Activated naive CD8-positive, alpha-beta T cell treated with anti-CD3 and anti-CD28 coated beads, Interleukin-2, amount 50 U/mL, for 16 hours (primary cell): ENCODE measurements around the gene EID1.

Experiments used
- DNase-seq: peaks from one replicate; pipeline ENCODE4 v3.0.0-alpha.2; 2020; ENCODE audit warnings: low read depth, low spot score

EID1 gene

DNA sequence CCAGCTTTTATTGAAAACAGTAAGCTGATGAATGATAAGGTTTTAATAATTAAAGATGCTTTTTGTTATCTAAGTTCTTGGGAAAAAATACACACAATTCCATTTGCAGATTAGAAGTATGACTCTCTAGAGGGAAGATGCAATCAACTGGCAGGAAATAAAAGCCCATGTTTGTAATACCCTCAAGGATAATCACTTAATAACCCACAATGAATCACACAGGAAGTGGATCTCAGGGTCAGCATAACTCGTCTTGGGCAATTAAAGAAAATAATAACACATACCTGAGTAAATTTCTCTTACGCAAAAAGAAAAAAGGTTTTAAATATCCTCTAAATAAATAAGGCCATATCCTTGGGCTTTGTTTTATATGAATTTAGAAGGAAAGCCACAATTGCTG lies 9.4 kb upstream of the EID1 start:
- DNase-seq = no peak

DNA sequence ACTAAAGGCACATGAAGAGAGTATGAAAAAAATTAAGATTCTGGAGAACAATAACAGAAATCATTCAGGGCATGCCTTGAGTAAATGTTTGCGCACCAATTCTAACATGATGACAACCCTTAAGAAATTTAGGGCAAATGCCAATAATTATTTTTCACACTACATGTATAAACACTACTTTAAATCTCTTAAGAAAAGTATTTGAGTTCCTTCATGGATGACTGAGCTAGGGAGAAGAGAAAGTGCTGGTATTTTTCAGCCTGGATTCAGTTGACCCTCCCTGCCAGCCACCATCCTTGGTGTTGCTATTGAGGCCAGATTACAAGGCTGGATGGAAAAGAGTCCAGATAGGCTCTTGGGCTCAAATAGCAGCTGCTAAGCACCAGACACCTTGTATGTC lies 8.0 kb upstream of the EID1 start:
- no peak for DNase-seq

DNA sequence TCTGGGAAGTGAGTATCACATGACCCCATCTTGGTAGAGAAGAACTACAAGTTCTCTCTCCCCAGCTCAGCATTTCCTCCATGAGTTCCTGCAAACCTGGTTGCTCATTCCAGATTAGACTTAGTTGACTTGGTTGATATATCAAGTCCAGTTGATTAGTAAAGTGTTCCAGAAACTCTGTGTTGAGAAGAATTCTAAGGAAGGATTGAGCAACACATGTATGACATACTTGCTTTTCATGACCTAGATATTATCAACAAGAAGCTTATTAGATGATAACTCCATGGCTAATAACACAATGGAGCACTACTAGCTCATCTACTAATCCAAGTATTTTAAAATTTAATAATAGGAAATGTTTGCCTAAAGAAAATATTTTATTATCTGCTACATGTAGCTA lies 6.4 kb upstream of the EID1 start:
- DNase-seq = no peak

DNA sequence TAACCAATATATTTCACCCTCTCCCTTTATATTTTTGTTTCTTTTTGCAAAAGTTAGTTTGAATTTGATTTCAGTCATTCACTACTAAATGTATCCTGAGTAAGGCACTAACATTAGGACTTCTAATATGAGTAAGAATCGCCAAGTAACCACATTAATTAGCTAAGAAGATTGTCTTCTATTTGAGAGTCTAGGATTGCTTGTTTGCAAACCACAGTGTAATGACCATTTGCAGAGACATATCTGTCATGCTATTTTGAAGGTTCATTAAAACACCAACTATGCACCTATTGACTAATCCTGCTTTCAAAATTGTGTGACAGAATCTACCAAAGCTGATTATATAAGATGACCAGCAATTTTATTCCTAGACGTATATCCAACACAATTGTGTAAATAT lies 5.3 kb upstream of the EID1 start:
- no peak for DNase-seq

DNA sequence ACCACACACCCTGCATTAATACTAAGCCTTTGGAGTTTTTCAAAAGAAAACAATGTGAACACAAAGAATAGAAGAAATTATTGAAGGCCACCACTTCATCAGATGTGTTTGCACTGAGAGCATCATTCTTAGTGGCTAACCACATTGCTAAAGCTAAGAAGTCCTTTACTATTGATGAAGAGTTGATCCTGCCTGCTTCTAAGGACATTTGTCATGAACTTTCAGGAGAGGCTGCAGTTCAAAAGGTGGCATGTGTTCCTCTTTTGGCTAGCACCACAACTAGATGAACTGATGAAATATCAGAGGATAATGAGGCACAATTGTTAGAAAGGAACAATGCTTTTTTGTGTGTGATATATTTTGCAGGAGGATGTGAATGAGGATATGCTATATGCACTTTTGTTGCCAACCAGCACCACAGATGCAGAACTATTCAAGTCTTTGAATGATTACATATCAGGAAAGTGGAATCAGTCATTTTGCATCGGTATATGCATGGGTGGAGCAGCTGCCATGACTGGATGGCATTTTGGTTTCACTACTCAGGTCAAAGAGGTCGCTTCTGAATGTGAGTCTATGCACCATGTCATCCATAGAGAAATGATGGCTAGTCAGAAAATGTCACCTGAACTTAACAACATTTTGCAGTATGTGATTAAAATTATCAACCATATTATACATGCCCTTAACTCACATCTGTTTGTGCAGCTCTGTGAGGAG lies 2.5 kb upstream of the EID1 start:
- DNase-seq = no peak

DNA sequence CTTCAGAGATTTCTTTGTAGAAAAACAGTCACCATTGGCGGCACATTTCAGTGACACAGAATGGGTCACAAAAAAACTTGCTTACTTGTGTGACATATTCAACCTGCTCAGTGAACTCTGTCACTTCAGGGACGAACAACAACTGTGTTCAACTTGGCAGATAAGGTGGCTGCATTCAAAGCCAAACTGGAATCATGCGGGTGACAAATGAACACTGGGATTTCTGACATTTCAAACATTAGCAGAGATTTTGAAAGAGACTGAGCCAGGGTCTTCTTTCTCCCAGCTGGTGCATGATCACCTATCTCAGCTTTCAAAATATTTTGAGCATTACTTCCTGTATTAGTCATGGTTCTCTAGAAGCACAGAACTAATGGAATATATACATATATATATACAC lies 1.9 kb upstream of the EID1 start:
- DNase-seq = no peak

DNA sequence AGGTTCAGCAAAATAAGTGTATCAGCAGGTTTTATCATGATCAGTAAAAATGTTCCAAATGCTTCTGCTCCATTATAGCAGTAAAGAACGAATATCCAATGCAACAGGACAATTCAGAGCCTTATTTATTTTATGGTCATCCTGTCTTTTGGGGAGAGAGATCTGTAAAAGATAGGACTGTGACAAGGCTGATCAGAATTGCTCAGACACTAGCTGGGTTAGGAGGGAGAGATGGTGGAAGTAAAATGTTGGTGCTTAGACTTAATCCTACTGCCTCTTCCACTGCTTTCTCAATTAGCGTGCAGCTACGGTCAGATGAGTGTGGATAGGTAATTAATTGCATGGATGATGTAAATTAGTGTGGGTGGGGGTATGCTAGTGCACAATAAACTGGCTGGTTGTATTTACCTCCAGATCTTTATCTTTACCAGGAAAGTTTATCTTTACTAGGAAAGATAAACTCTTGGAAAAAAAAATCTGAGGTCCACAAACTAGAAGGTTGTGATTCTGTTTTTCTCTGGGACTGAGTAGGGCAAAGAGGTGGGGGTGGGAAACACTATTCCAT lies 2.2 kb downstream of the EID1 start:
- DNase-seq = no peak

DNA sequence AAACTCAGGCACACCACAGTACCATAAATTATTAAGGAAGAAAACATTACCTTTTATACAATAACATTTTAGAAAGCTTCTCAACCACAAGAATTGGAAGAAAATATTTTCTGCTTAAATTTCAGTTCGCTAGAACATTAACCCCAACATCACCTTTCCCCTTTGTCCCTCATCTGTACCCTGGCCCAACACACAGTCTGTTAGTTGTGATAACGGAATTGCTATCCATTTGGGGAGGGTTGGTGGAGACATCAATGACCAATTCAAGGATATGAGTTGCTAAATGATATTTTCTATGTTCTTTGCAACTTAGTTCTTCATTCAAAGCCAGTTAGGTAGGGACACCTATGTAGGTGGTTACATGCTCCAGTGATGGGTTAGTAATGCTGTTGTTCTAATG lies 5.8 kb downstream of the EID1 start:
- no peak for DNase-seq

DNA sequence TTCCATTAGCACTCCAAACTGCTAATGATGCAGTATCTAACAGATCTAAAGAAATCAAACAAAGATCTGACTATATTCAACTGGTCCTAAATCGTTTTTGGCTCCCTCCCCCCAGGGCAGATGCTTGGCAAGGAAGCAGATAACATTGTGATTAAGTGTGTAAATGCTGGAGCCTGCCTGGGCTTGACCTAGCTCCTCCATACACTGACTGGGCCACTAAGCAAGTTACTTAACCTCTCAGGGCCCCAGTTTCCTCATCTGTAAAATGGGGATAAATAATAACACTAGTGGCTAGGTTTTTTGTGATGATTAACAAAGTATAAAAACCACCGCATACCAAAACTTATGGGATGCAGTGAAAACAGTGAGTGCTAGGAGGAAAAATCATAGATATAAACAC lies 9.2 kb downstream of the EID1 start:
- no peak for DNase-seq

DNA sequence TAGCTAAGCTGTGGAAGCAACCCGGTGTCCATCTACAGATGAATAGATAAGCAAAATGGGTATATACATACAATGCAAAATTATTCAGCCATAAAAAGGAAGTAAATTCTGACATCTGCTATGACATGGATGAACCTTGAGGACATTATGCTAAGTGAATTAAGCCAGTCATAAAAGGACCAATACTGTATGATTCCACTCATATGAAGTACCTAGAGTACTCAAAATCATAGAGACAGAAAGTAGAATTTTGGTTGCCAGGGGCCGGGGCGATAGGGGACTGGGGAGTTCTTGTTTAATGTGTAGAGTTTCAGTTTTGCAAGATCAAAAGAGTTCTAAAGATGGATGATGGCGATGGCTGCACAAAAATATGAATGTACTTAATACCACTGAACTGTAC lies 10.3 kb downstream of the EID1 start:
- DNase-seq = no peak

DNA sequence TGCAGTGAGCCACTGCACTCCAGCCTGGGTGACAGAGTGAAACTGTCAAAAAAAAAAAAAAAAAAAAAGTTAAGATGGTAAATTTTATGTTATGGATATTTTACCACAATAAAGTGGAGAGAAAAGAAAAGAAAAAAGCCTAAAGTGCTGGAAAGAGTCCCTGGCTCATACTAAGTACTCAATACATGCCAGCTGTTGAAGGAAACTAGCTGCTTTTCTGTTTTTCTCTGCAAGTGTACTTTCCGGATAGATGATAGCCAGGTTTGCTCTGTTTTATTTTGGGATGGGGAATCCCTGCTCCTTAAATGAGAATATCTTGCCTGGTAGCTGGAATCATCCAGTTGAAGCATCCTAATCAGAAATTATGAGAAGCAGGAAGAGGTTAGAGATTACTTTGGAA lies 10.9 kb downstream of the EID1 start:
- no peak for DNase-seq

DNA sequence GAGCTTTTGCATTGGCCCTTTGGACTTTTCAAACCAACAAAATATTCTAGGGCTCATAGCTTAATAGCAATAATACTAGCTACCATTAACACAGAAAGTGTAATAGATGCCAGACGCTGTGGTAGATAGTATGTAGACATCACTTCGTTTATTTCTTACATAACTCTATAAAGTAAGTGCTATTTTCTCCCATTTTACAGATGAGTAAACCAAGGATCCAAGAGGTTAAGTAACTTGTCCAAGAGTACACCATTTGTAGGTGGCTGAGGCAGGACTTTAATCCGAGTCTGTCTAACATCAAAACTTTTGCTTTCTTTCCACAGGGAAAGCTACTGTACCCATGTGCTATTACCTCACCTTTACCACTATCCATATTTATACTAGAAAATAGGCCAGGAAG lies 12.0 kb downstream of the EID1 start:
- DNase-seq = no peak

DNA sequence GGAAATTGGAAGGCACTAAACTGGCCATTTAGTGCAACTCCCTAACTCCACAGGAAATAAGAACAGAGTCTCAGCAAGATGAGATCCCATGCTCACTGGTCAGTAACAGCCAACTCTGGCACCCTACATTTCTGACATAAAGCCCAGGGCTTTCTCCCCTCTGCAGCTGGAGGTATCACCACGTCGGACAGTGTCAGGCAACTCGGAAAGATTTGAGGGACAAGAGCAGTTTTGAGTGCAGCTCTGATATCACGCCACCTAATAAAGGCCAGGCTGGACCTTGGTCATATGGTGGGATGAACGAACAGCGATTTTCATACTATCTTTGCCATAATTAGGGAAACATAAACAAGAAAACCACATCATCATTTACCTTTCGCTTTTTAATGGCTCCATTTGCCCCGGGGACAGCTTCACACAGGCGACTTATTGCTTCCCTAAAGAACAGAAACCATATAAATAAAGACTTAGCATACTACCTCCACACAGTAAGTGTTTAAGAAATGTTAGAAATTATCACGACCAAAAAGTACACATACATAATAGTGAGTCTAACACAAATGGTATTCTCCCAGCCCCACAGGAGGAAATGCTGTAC lies 12.5 kb downstream of the EID1 start:
- no peak for DNase-seq

DNA sequence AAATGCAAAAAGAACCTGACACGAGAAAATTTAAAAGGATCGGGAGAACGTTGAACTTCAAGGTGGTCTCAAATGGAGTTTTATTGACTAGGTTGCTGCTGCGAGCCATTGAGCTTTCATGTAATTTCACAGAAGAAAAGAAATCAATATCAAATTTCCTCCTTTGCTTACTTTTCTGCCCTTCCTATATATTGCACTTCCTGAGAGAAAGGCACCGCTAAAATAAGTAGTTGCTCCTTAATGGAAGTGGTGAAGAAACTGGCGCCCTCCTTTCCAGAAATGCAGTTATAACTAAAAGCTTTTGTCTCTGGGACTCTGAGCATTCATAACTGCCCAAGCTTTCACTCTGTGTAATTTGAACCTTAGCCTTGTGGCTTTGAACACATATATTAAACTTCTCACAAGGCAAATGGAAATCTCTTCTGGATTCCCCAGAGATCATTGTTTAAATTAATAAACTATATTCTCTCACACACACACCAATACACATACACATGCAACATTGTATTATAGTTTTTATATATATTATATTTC lies 13.4 kb downstream of the EID1 start:
- no peak for DNase-seq

DNA sequence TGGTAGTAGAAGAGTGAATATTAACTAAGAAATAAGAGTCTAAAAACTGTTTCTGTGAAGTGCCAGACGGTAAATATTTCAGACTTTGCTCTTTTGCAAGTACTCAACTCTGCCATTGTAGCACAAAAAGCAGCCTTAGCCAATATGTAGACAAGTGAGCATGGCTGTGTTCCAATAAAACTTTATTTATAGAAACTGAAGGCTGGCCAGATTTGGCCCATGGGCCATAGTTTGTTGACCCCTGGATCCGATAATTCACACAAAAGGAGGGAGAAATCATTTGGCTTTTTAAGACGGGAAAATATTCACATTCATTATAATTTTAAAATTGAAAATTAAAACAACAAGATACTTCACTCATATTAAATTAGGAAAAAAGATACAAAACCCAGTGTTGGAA lies 15.4 kb downstream of the EID1 start:
- DNase-seq = no peak

DNA sequence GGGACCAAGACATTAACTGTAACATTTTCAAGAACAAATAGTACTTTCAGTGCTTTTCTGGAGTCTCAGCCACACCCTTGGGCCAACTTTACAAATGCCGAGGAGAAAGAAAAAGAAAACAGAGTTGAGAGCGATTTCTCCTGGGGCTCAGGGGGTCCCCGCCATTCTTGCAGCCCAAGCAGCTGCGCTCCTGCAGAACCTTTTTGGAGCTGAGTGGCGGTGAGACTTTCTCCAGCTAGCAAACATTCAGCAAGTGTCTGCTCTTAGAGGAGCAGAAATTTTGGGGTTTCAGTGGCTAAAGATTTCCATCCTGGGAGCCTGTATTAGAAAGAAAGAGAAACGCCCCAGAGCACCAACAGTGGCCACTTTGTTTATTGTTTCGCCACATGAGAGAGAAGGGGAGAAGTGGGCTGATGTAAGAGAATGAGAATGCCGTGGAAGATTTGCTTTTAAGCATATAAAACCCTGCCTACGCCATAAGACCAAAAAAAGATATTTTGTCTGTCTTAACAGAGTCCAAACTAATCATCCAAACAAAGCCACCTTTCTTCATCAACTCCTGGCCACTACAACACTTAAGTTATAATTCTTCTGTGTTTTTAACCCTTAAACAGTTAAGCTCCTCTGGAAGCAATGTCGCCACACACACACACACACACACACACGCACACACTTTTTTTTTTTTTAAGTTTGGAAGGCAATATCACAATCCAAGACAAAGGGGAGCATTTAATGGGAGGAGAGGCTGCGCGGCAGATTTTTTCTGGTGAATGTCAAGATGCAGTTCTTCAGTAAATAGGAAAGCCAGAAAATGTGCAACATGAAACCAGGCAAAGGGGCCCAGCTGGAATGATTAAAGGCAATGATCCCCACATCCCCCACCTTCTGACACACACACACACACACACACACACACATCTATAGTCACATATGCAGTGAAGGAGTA lies 19.2 kb downstream of the EID1 start:
- DNase-seq = no peak

DNA sequence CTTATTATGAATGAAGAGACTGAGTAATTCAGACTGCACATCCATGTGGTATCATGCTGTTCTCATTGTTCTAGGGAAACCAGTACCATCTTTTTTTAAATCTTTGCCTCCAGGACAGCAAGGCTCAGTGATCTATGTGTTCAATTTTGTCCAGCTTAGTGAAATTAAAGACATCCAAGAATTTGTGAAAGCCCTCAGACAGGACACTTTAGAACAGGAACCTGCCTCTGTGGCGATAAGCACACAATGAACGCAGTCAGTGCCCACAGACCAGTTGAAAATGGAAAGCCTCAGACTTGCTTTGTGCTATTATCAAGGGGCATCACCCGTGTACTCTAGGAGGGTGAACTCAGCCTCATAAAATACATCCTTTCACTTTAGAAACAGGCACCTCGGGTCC lies 20.1 kb downstream of the EID1 start:
- no peak for DNase-seq

DNA sequence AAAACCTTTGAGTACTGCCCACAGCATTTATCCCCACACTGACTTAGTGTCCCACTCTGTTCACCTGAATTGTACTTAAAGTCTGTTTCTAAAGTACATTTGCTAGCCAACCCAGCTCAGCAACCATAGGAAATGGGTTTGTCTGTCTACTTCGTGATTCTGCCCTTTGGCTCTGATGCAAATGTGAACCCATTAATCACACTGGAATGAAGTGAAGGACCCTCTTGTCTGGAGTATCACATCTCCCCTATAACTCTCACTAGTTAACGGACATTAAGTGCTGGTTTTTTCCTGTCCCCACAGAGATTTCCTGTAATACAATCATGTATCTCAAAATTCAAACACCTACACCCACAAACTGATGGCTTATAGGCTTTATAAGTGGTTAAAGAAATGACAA lies 20.5 kb downstream of the EID1 start:
- DNase-seq = no peak

DNA sequence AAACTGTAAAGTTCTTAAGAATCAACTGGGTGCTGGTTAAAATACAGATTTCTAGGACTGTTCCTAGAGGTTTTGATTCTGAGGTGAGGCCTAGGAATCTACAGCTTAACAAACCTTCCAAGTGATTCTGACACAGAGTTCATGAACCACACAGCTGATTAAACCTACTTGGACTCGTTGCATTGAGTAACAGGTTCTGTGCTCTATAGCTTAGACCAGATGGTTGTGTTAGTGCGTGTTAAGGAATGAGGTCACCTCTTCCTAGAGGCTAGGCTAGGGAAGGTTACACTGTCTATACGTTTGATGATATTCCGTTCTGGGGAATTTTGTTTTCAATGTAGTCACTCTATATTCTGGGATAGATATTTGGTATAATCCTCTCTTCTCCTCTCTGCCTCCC lies 21.9 kb downstream of the EID1 start:
- DNase-seq = no peak

DNA sequence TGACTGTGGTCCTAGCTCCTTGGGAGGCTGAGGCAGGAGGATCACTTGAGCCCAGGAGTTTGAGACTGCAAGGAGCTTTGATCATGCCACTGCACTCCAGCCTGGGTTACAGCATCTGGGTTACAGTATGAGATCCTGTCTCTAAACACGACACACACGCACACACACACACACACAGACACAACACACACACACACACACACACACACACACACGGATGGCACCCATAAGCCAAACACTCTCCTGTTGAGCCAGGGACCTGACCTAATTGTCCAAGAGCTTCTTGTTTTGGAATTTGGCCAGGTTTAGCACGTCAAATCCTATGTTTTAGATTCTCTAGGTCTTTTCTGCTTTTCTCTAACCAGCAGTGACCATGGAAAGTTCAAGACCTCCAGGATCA lies 26.8 kb downstream of the EID1 start:
- no peak for DNase-seq

DNA sequence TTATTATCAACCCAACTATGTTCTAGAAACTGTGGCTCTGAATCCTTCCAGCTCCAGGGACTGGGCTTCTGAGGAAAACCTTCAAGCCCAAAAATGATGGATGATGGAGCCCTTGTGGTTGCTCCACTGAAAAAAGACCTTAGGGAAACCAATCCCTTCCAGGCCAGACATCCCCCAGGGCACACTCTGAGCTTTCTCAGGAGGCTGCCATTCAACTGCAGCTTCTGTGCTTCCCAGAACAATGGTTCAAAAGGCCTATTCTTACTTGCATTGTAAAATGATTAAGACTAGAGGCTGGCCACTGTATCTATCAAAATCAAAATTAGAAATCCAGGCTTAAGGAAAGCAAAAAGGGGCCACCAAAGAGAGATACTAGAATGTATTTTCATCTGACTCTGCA lies 27.3 kb downstream of the EID1 start:
- no peak for DNase-seq

DNA sequence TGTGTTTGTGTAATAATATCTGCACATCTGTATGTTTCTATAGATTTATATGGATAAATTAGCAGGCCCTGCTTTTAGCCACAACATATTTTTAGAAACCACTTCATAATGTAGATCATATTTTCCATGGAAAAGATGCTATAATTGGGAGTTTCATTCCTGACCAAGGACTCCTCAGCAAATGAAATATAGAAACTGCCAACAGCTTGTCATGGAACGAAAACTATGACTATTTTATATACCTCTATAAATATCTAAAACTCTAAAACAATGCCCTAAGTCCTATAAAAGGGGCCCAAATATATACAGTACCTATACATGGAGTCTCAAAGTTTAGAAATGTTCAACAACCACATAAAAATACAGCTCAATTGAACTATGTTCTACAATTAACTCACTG lies 27.9 kb downstream of the EID1 start:
- DNase-seq = no peak
